Activated CD4-positive, alpha-beta T cell treated with anti-CD3 and anti-CD28 coated beads, Interleukin-2, amount 50 U/mL, for 1 hour (primary cell): ENCODE results near the gene C19orf53.
"Not testable (repeated sequence)": the region's sequence is repeated elsewhere in the genome, so short reads cannot be mapped to it uniquely, and the experiment has no call there.

Experiments used
- DNase-seq: peaks from one replicate; pipeline ENCODE4 v3.0.0-alpha.2; 2020

Gene C19orf53

GRCh38 chr19:13774217-13775191 lies at the start of gene C19orf53:
TSS of gene C19orf53 (plus strand) at chr19:13774456. CDS start at chr19:13774478, 22 bp downstream.
- DNase-seq: peak; percentile 82

GRCh38 chr19:13726323-13726722 lies 47.9 kb upstream of the C19orf53 start:
- no peak for DNase-seq

- no peak for DNase-seq
These were observed 46.5 kb upstream of the C19orf53 start for GRCh38 chr19:13727798-13728197.

GRCh38 chr19:13729859-13730258 lies 44.4 kb upstream of the C19orf53 start:
- DNase-seq: no peak

- peak; percentile 95 for DNase-seq
These were observed 42.9 kb upstream of the C19orf53 start for GRCh38 chr19:13731147-13731964.

GRCh38 chr19:13732337-13732736 lies 41.9 kb upstream of the C19orf53 start:
- DNase-seq: no peak

GRCh38 chr19:13734751-13735150 lies 39.5 kb upstream of the C19orf53 start:
- DNase-seq: no peak

- no peak for DNase-seq
These were observed 36.2 kb upstream of the C19orf53 start for GRCh38 chr19:13738073-13738472.

- no peak for DNase-seq
These were observed 32.4 kb upstream of the C19orf53 start for GRCh38 chr19:13741893-13742292.

GRCh38 chr19:13742756-13743155 lies 31.5 kb upstream of the C19orf53 start:
- no peak for DNase-seq

- no peak for DNase-seq
These were observed 30.1 kb upstream of the C19orf53 start for GRCh38 chr19:13744174-13744573.

- DNase-seq: no peak
These were observed 27.2 kb upstream of the C19orf53 start for GRCh38 chr19:13747098-13747453.

- peak; percentile 23 for DNase-seq
These were observed 26.0 kb upstream of the C19orf53 start for GRCh38 chr19:13748169-13748828.

- no peak for DNase-seq
These were observed 22.8 kb upstream of the C19orf53 start for GRCh38 chr19:13751436-13751835.

- not testable (repeated sequence) for DNase-seq
These were observed 20.6 kb upstream of the C19orf53 start for GRCh38 chr19:13753622-13754021.

- no peak for DNase-seq
These were observed 18.0 kb upstream of the C19orf53 start for GRCh38 chr19:13756210-13756609.

GRCh38 chr19:13757805-13758772 lies 16.2 kb upstream of the C19orf53 start:
- no peak for DNase-seq

GRCh38 chr19:13758795-13759194 lies 15.5 kb upstream of the C19orf53 start:
- no peak for DNase-seq

- DNase-seq: no peak
These were observed 12.8 kb upstream of the C19orf53 start for GRCh38 chr19:13761423-13761822.

- DNase-seq: no peak
These were observed 11.5 kb upstream of the C19orf53 start for GRCh38 chr19:13762635-13763235.

- DNase-seq: no peak
These were observed 11.0 kb upstream of the C19orf53 start for GRCh38 chr19:13763265-13763664.
